ENCODE measurements around the gene ST6GALNAC1.

The ST6GALNAC1 gene

DNA sequence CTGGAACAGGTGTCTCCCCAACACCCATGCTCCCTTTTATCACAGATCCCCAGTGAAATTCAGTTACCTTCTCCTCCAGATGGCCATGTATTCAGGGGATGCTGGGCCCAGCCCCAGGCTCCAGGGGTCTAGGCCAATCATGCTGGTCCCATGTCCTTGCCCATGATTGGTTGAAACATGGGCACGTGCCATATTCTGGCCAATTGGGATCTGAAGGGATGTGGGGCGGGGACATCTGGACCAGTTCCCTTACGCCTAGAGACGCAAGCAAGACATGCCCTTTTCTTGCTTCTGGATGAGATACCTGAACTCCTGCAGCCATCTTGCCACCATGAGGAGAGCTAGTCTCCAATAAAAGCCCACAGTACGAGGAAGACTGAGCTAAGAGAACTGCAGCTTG is 31.0 kb upstream of the ST6GALNAC1 start:
- peaks cover 13% of the 10 kb centered on the region; the same call in 1 of the 2 replicates for H3K36me3 ChIP-seq (ENCODE audit: insufficient read depth, low read length)
- H3K27me3 ChIP-seq (ENCODE audit: insufficient read depth, low read length) = no peaks in the 10 kb centered on the region
- H2AFZ ChIP-seq (ENCODE audit: low read length, unreplicated experiment) = no peak overlapping the region
- H3K79me2 ChIP-seq (ENCODE audit: control insufficient read depth, insufficient read depth, low read length, unreplicated experiment) = no peaks in the 10 kb centered on the region
- H3K4me3 ChIP-seq (ENCODE audit: low read depth, low read length) = no peak overlapping the region
- no peaks in the 10 kb centered on the region for H3K4me1 ChIP-seq (ENCODE audit: control insufficient read depth, insufficient read depth, low read length, unreplicated experiment)
- no peak overlapping the region for H3K27ac ChIP-seq (ENCODE audit: low read depth, low read length)

- Histone ChIP-seq H3K27me3 (ENCODE audit: insufficient read depth, low read length) (no peaks in the 10 kb centered on the region), H3K4me3 (ENCODE audit: low read depth, low read length) (no peak overlapping the region), H3K27ac (ENCODE audit: low read depth, low read length) (no peak overlapping the region), H3K4me1 (ENCODE audit: control insufficient read depth, insufficient read depth, low read length, unreplicated experiment) (peaks cover under 1% of the 10 kb centered on the region), H3K36me3 (ENCODE audit: insufficient read depth, low read length) (peaks cover 13% of the 10 kb centered on the region; the same call in 1 of the 2 replicates), H2AFZ (ENCODE audit: low read length, unreplicated experiment) (no peak overlapping the region), H3K79me2 (ENCODE audit: control insufficient read depth, insufficient read depth, low read length, unreplicated experiment) (no peaks in the 10 kb centered on the region)
Measured at GRCh38 chr17:76673729-76674128, 30.2 kb upstream of the ST6GALNAC1 start.

GRCh38 chr17:76672892-76673291 is 29.3 kb upstream of the ST6GALNAC1 start:
- Histone ChIP-seq H3K4me1 (ENCODE audit: control insufficient read depth, insufficient read depth, low read length, unreplicated experiment) (peaks cover 9% of the 10 kb centered on the region), H2AFZ (ENCODE audit: low read length, unreplicated experiment) (no peak overlapping the region), H3K27me3 (ENCODE audit: insufficient read depth, low read length) (no peaks in the 10 kb centered on the region), H3K36me3 (ENCODE audit: insufficient read depth, low read length) (peaks cover 13% of the 10 kb centered on the region; the same call in 1 of the 2 replicates), H3K79me2 (ENCODE audit: control insufficient read depth, insufficient read depth, low read length, unreplicated experiment) (no peaks in the 10 kb centered on the region), H3K27ac (ENCODE audit: low read depth, low read length) (no peak overlapping the region), H3K4me3 (ENCODE audit: low read depth, low read length) (peak overlapping the region; percentile 92; the same call in 1 of the 2 replicates)

GRCh38 chr17:76672270-76672851 is 28.8 kb upstream of the ST6GALNAC1 start:
- peak overlapping the region; percentile 74 for H2AFZ ChIP-seq (ENCODE audit: low read length, unreplicated experiment)

DNA sequence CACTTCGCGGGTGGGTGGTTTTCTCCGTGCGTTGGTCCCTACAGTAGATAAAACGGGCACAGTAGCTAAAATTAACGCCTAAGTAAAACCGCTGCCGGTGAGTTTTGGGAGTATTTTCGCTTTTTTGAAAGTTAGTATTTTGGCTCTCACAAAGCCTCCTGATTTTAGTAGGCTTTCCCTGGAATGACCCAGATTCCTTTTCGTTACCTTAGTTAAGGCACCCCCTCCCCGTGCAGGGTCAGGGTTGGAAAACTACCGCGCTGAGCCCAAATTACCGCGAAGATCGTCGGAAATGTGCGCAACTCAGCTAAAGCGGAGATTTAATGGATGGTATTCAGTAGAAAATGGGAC is 28.3 kb upstream of the ST6GALNAC1 start:
- peak overlapping the region; percentile 74 for H2AFZ ChIP-seq (ENCODE audit: low read length, unreplicated experiment)
- H3K4me1 ChIP-seq (ENCODE audit: control insufficient read depth, insufficient read depth, low read length, unreplicated experiment) = peaks cover 9% of the 10 kb centered on the region
- peak overlapping the region; percentile 92 for H3K4me3 ChIP-seq (ENCODE audit: low read depth, low read length)
- no peaks in the 10 kb centered on the region for H3K27me3 ChIP-seq (ENCODE audit: insufficient read depth, low read length)
- peak overlapping the region; percentile 63 for H3K27ac ChIP-seq (ENCODE audit: low read depth, low read length)
- H3K36me3 ChIP-seq (ENCODE audit: insufficient read depth, low read length) = 0 out of 2 replicates have a peak, but pooled peaks cover 9% of the 10 kb centered on the region
- H3K79me2 ChIP-seq (ENCODE audit: control insufficient read depth, insufficient read depth, low read length, unreplicated experiment) = no peaks in the 10 kb centered on the region

More at GRCh38 chr17:76672270-76672851, 28.8 kb upstream of the ST6GALNAC1 start:
- H3K4me3 ChIP-seq (ENCODE audit: low read depth, low read length) = peak overlapping the region; percentile 92
- H3K27me3 ChIP-seq (ENCODE audit: insufficient read depth, low read length) = no peaks in the 10 kb centered on the region
- no peaks in the 10 kb centered on the region for H3K79me2 ChIP-seq (ENCODE audit: control insufficient read depth, insufficient read depth, low read length, unreplicated experiment)
- H3K4me1 ChIP-seq (ENCODE audit: control insufficient read depth, insufficient read depth, low read length, unreplicated experiment) = peaks cover 9% of the 10 kb centered on the region
- H3K27ac ChIP-seq (ENCODE audit: low read depth, low read length) = peak overlapping the region; percentile 63; the same call in 1 of the 2 replicates
- H3K36me3 ChIP-seq (ENCODE audit: insufficient read depth, low read length) = peaks cover 10% of the 10 kb centered on the region; the same call in 1 of the 2 replicates

DNA sequence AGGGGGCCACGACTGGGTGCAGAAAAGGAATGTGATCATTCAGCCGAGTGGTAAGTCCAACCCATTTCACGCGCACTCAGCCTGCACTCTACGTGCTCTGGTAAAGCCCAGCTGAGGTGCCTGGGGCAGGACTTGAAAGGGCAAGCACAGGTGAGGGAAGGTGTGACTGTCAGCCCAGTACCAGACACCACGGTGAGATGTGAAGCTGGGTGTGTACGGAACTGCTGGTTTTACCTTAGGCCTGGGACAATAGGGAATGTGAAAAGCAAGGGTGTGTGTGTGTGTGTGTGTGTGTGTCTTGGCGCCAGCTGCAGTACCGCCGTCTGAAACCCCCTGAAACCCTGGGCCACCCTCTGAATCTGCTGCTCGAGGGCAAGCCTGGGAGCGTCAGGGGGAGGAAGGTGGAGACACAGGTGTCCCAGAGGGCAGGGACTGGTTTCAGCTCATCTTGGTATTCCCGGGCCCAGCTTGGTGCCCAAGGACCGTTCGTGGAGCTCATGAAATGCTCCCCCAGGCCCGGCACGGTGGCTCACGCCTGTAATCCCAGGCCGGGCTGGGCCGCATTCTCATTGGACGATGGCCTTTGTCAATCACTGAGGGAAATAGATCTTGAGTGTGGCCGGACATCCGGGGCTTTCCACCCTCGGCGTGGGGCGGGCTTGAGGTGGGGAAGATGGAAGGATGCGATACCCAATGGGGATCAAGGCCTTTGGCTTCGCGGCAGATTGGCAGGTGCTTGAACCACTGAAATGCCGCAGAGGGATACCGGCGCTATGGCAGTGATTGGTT is 27.8 kb upstream of the ST6GALNAC1 start:
- peaks cover 9% of the 10 kb centered on the region for H3K4me1 ChIP-seq (ENCODE audit: control insufficient read depth, insufficient read depth, low read length, unreplicated experiment)
- H3K27ac ChIP-seq (ENCODE audit: low read depth, low read length) = no peak overlapping the region
- no peaks in the 10 kb centered on the region for H3K79me2 ChIP-seq (ENCODE audit: control insufficient read depth, insufficient read depth, low read length, unreplicated experiment)
- 0 out of 2 replicates have a peak, but pooled peaks cover 9% of the 10 kb centered on the region for H3K36me3 ChIP-seq (ENCODE audit: insufficient read depth, low read length)
- peak overlapping the region; percentile 72 for H2AFZ ChIP-seq (ENCODE audit: low read length, unreplicated experiment)
- no peaks in the 10 kb centered on the region for H3K27me3 ChIP-seq (ENCODE audit: insufficient read depth, low read length)
- H3K4me3 ChIP-seq (ENCODE audit: low read depth, low read length) = peak overlapping the region; percentile 92

DNA sequence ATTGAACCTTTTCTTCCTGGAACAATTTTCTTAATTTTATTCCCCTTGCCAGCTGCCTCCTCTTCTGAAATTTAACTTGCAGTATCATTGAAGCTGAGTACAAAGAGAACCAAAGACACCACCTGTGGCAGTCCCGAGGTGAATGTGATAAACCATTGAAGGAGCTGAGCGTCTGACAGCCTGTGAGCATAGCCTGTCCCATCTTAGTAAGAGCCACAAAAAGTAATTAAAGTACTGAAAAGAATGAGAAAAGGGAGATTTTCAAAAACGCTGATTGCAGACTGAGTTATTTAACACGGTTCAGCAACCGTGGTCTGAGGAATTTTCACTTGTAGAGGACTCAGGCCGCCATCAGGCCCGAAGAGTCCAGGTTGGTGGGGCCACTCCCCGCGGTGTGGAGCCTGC is 27.2 kb upstream of the ST6GALNAC1 start:
- 0 out of 2 replicates have a peak, but pooled peaks cover 9% of the 10 kb centered on the region for H3K36me3 ChIP-seq (ENCODE audit: insufficient read depth, low read length)
- 0 out of 2 replicates have a peak overlapping the region, but pooled peaks have one; percentile 58 for H3K4me3 ChIP-seq (ENCODE audit: low read depth, low read length)
- no peaks in the 10 kb centered on the region for H3K27me3 ChIP-seq (ENCODE audit: insufficient read depth, low read length)
- H3K79me2 ChIP-seq (ENCODE audit: control insufficient read depth, insufficient read depth, low read length, unreplicated experiment) = no peaks in the 10 kb centered on the region
- no peak overlapping the region for H2AFZ ChIP-seq (ENCODE audit: low read length, unreplicated experiment)
- H3K4me1 ChIP-seq (ENCODE audit: control insufficient read depth, insufficient read depth, low read length, unreplicated experiment) = peaks cover 9% of the 10 kb centered on the region
- no peak overlapping the region for H3K27ac ChIP-seq (ENCODE audit: low read depth, low read length)

DNA sequence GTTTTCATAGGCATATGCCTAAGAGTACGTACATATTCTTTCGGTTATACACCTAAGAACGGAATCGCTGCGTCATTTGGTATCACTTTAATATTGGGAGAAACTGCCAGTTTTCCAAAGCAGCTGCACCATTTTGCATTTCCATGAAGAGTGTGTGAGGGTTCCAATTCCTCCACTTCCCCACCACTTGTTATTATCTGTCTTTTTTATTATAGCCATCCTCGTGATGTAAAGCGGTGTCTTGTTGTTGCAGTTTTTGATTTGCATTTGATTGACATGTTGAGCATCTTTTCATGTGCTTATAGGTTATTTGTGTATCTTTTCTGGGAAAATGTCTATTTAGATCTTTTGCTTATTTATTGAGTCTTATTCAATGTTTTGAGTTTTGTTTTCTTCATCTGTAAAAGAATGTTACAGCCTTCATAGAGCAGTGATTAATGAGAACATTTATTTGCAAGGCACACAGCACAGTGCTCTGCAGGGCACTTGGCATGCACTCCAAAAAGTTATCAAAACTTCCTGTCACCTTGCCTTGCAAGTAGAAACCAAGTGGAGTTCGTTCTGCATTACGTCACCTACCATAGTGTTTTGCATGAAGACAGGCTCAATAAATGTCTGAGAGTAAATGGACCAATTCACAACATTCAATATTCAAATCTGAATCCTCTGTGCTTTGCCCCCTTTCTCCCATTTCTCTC is 26.6 kb upstream of the ST6GALNAC1 start:
- Histone ChIP-seq H3K79me2 (ENCODE audit: control insufficient read depth, insufficient read depth, low read length, unreplicated experiment) (no peaks in the 10 kb centered on the region), H3K4me1 (ENCODE audit: control insufficient read depth, insufficient read depth, low read length, unreplicated experiment) (peaks cover 9% of the 10 kb centered on the region), H3K27me3 (ENCODE audit: insufficient read depth, low read length) (no peaks in the 10 kb centered on the region), H3K36me3 (ENCODE audit: insufficient read depth, low read length) (0 out of 2 replicates have a peak, but pooled peaks cover 9% of the 10 kb centered on the region), H3K4me3 (ENCODE audit: low read depth, low read length) (no peak overlapping the region), H2AFZ (ENCODE audit: low read length, unreplicated experiment) (no peak overlapping the region), H3K27ac (ENCODE audit: low read depth, low read length) (no peak overlapping the region)

- Histone ChIP-seq H3K4me1 (ENCODE audit: control insufficient read depth, insufficient read depth, low read length, unreplicated experiment) (peaks cover 9% of the 10 kb centered on the region), H3K36me3 (ENCODE audit: insufficient read depth, low read length) (no peaks in the 10 kb centered on the region), H2AFZ (ENCODE audit: low read length, unreplicated experiment) (no peak overlapping the region), H3K79me2 (ENCODE audit: control insufficient read depth, insufficient read depth, low read length, unreplicated experiment) (no peaks in the 10 kb centered on the region), H3K27me3 (ENCODE audit: insufficient read depth, low read length) (no peaks in the 10 kb centered on the region), H3K4me3 (ENCODE audit: low read depth, low read length) (no peak overlapping the region), H3K27ac (ENCODE audit: low read depth, low read length) (no peak overlapping the region)
Measured at GRCh38 chr17:76667786-76668453, 24.4 kb upstream of the ST6GALNAC1 start.

DNA sequence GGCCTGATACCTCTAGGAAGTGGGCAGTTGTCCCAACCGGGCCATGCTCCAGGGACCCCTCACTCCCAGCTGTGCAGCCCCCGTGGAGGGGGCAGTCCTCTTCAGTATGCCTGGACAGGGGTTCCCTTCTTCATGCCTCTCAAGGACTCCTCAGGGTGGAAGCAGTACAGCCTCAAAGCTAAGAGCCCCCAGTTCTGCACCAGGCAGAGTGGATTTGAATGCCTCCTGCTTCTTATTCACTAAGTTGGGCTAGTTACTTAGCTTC is 23.9 kb upstream of the ST6GALNAC1 start:
- peaks cover 9% of the 10 kb centered on the region for H3K4me1 ChIP-seq (ENCODE audit: control insufficient read depth, insufficient read depth, low read length, unreplicated experiment)
- H3K27me3 ChIP-seq (ENCODE audit: insufficient read depth, low read length) = no peaks in the 10 kb centered on the region
- no peaks in the 10 kb centered on the region for H3K36me3 ChIP-seq (ENCODE audit: insufficient read depth, low read length)
- H3K27ac ChIP-seq (ENCODE audit: low read depth, low read length) = no peak overlapping the region
- no peak overlapping the region for H2AFZ ChIP-seq (ENCODE audit: low read length, unreplicated experiment)
- H3K4me3 ChIP-seq (ENCODE audit: low read depth, low read length) = no peak overlapping the region
- H3K79me2 ChIP-seq (ENCODE audit: control insufficient read depth, insufficient read depth, low read length, unreplicated experiment) = no peaks in the 10 kb centered on the region
